ENCODE data around the gene AOAH. TPM values are rescaled to one million over a fixed set of nuclear protein-coding genes. Genes with fewer than 3 reads are reported as not detected.

The AOAH gene
- total and polyA plus RNA-seq, 2 of the 4 experiments (the other 2 are of a cell fraction), result not detected

- no peaks in the 10 kb centered on the region; the same call in 1 of the 2 replicates for H3K27me3 ChIP-seq (ENCODE audit: control insufficient read depth, insufficient read depth, low read length)
- TF ChIP-seq FOS (IDR thresholded peaks at IDR 0.05; ENCODE audit: low read depth, low read length) (no peak), CHD1 (IDR thresholded peaks at IDR 0.05; ENCODE audit: low read depth, low read length) (no peak), MAFK (IDR thresholded peaks at IDR 0.05; ENCODE audit: low read depth, low read length) (no peak), CEBPB (IDR thresholded peaks at IDR 0.05; ENCODE audit: low read depth, low read length) (no peak), RCOR1 (IDR thresholded peaks at IDR 0.05; ENCODE audit: insufficient replicate concordance, low read length) (no peak), RAD21 (IDR thresholded peaks at IDR 0.05; ENCODE audit: low read length) (no peak), POLR2A (IDR thresholded peaks at IDR 0.05; ENCODE audit: low read depth, low read length) (no peak)
- TF ChIP-seq, protein P1, sequence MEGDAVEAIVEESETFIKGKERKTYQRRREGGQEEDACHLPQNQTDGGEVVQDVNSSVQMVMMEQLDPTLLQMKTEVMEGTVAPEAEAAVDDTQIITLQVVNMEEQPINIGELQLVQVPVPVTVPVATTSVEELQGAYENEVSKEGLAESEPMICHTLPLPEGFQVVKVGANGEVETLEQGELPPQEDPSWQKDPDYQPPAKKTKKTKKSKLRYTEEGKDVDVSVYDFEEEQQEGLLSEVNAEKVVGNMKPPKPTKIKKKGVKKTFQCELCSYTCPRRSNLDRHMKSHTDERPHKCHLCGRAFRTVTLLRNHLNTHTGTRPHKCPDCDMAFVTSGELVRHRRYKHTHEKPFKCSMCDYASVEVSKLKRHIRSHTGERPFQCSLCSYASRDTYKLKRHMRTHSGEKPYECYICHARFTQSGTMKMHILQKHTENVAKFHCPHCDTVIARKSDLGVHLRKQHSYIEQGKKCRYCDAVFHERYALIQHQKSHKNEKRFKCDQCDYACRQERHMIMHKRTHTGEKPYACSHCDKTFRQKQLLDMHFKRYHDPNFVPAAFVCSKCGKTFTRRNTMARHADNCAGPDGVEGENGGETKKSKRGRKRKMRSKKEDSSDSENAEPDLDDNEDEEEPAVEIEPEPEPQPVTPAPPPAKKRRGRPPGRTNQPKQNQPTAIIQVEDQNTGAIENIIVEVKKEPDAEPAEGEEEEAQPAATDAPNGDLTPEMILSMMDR (conservative IDR thresholded peaks at IDR 0.05; ENCODE audit: low read depth, low read length), result no peak
- no peak overlapping the region for H3K23ac ChIP-seq (ENCODE audit: low read depth, low read length)
- no peak overlapping the region for H3K18ac ChIP-seq (ENCODE audit: low read depth, low read length)
- in situ Hi-C loops (cut with MboI; ENCODE audit: low sequenced_read_pairs), result no loop called here
- no peak overlapping the region for H3K9ac ChIP-seq (ENCODE audit: low read depth, low read length)
- ChIA-PET POLR2A (ENCODE audit: unreplicated experiment) (no interaction called here), CTCF (no interaction called here)
- no peaks in the 10 kb centered on the region for H3K36me3 ChIP-seq (ENCODE audit: control insufficient read depth, insufficient read depth, low read length)
- H2BK120ac ChIP-seq (ENCODE audit: low read depth, low read length), result no peak overlapping the region
- intact Hi-C loops (cut with micrococcal nuclease), result no loop called here
- H3K27ac ChIP-seq (ENCODE audit: insufficient read depth, low read length), result no peak overlapping the region
- H2AK9ac ChIP-seq (replicated peaks; ENCODE audit: low read depth, low read length, poor library complexity), result no peak overlapping the region
- no CpG with 5 or more reads among the region's 4 CpGs for WGBS, 2 experiments (ENCODE audit: extremely low coverage in 2 of 2, insufficient read length in 1 of 2)
- no peaks in the 10 kb centered on the region for H3K4me1 ChIP-seq (ENCODE audit: control insufficient read depth, insufficient read depth, low read length)
- no peak overlapping the region for H3K4me2 ChIP-seq (ENCODE audit: low read depth, low read length)
- no TSS peak for BruUV-seq (replicated peaks)
- no peak overlapping the region for H2BK5ac ChIP-seq (ENCODE audit: low read depth, low read length, poor library complexity, severe bottlenecking)
- H3K79me1 ChIP-seq (ENCODE audit: low read depth in 1 of 2, low read length in 2 of 2), result no peaks in the 10 kb centered on the region
- DNase-seq (no peak), ATAC-seq (ENCODE audit: low read depth) (no peak)
- no peaks in the 10 kb centered on the region for H3K9me3 ChIP-seq (ENCODE audit: control insufficient read depth, insufficient read depth, low read length)
- no peak overlapping the region for H2BK15ac ChIP-seq (ENCODE audit: low read depth, low read length)
- dilution Hi-C loops (cut with HindIII; ENCODE audit: low sequenced_read_pairs, unreplicated experiment), result no loop called here
- H2BK20ac ChIP-seq (ENCODE audit: low read depth, low read length), result no peak overlapping the region
- H2AFZ ChIP-seq (replicated peaks; ENCODE audit: low read length, poor library complexity), result no peak overlapping the region
- H2AK5ac ChIP-seq (ENCODE audit: low read depth, low read length), result no peak overlapping the region
- no peak overlapping the region for H3K14ac ChIP-seq (replicated peaks; ENCODE audit: low read depth, low read length)
- no peaks in the 10 kb centered on the region for H4K20me1 ChIP-seq (ENCODE audit: insufficient read depth, low read length)
- no peak overlapping the region for H4K91ac ChIP-seq (ENCODE audit: insufficient read depth, low read depth, low read length)
- H3K4ac ChIP-seq (ENCODE audit: low read depth, low read length), result no peak overlapping the region
- H3K4me3 ChIP-seq (ENCODE audit: insufficient read depth, low read depth, low read length), result no peak overlapping the region
- no peak overlapping the region for H3K56ac ChIP-seq (ENCODE audit: extremely low read depth, insufficient read depth, low read length)
- H4K8ac ChIP-seq (ENCODE audit: low read depth in 2 of 2, low read length in 2 of 2), result no peak overlapping the region
- H3K9me1 ChIP-seq (ENCODE audit: insufficient read depth, low read length), result no peaks in the 10 kb centered on the region
- H4K5ac ChIP-seq (ENCODE audit: low read depth, low read length), result no peak overlapping the region
Observed at GRCh38 chr7:36707898-36708297, 16.4 kb downstream of the AOAH start.

Data from IMR-90 (cell line).